Nephron progenitor cell (in vitro differentiated cells): ENCODE results near the gene KBTBD4.
"Not testable (repeated sequence)": the region's sequence is repeated elsewhere in the genome, so short reads cannot be mapped to it uniquely, and the experiment has no call there.

Source experiments
- DNase-seq: peaks from one replicate; pipeline ENCODE4 v3.0.0; 2021
- H3K27ac Mint-ChIP-seq: 2 replicates; pipeline ENCODE4 v1.8.0; 2021; ENCODE audit warnings: mild to moderate bottlenecking, moderate library complexity, mixed read lengths
- H3K27me3 Mint-ChIP-seq: 2 replicates; pipeline ENCODE4 v1.8.0; 2021; ENCODE audit warnings: mild to moderate bottlenecking, low read depth, mixed read lengths; ENCODE audit not compliant: poor library complexity
- H3K36me3 Mint-ChIP-seq: 2 replicates; pipeline ENCODE4 v1.8.0; 2021; ENCODE audit warnings: low read depth, mixed read lengths
- H3K4me1 Mint-ChIP-seq: 2 replicates; pipeline ENCODE4 v1.8.0; 2021; ENCODE audit warnings: mixed read lengths
- H3K4me3 Mint-ChIP-seq: 2 replicates; pipeline ENCODE4 v1.8.0; 2021; ENCODE audit warnings: mild to moderate bottlenecking, moderate library complexity, mixed read lengths
- H3K9me3 Mint-ChIP-seq: 2 replicates; pipeline ENCODE4 v1.8.0; 2021; ENCODE audit warnings: mild to moderate bottlenecking, moderate library complexity, mixed read lengths
- TF ChIP-seq, protein P1 (sequence below): fragments of 200-600 bp; sonication (generic); IDR thresholded peaks from 2 replicates; pipeline ENCODE4 v1.5.0; 2021; ENCODE audit warnings: antibody characterized with exemption

Gene KBTBD4

GRCh38 chr11:47531666-47532065, 47.1 kb downstream of the KBTBD4 start:
- TF ChIP-seq, protein P1, sequence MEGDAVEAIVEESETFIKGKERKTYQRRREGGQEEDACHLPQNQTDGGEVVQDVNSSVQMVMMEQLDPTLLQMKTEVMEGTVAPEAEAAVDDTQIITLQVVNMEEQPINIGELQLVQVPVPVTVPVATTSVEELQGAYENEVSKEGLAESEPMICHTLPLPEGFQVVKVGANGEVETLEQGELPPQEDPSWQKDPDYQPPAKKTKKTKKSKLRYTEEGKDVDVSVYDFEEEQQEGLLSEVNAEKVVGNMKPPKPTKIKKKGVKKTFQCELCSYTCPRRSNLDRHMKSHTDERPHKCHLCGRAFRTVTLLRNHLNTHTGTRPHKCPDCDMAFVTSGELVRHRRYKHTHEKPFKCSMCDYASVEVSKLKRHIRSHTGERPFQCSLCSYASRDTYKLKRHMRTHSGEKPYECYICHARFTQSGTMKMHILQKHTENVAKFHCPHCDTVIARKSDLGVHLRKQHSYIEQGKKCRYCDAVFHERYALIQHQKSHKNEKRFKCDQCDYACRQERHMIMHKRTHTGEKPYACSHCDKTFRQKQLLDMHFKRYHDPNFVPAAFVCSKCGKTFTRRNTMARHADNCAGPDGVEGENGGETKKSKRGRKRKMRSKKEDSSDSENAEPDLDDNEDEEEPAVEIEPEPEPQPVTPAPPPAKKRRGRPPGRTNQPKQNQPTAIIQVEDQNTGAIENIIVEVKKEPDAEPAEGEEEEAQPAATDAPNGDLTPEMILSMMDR = no peak
- Mint-ChIP-seq H3K36me3 (peaks cover 26% of the 10 kb centered on the region), H3K9me3 (no peaks in the 10 kb centered on the region), H3K27ac (peak overlapping the region; percentile 79), H3K27me3 (no peaks in the 10 kb centered on the region), H3K4me1 (peaks cover 32% of the 10 kb centered on the region), H3K4me3 (no peak overlapping the region)
- no peak for DNase-seq

DNA sequence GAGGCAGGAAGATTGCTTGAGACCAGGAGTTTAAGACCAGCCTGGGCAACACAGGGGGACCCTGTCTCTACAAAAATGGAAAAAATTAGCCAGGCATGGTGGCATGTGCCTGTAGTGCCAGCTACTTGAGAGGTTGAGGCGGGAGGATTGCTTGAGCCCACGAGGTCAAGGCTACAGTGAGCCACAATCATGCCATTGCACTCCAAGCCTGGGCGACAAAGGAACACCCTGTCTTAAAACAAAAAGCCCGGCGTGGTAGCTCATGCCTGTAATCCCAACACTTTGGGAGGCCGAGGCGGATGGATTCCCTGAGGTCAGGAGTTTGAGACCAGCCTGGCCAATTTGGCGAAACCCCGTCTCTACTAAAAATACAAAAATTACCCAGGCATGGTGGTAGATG, 48.0 kb downstream of the KBTBD4 start:
- H3K4me1 Mint-ChIP-seq = peaks cover 36% of the 10 kb centered on the region
- peak overlapping the region; percentile 86 for H3K27ac Mint-ChIP-seq
- H3K27me3 Mint-ChIP-seq, H3K4me3 Mint-ChIP-seq, DNase-seq, H3K9me3 Mint-ChIP-seq: not testable (repeated sequence)
- peaks cover 21% of the 10 kb centered on the region for H3K36me3 Mint-ChIP-seq

GRCh38 chr11:47529951-47530350, 48.8 kb downstream of the KBTBD4 start:
- H3K4me1 Mint-ChIP-seq = peaks cover 40% of the 10 kb centered on the region
- peak overlapping the region; percentile 86 for H3K27ac Mint-ChIP-seq
- H3K36me3 Mint-ChIP-seq = peaks cover 17% of the 10 kb centered on the region
- no peaks in the 10 kb centered on the region for H3K9me3 Mint-ChIP-seq
- TF ChIP-seq, protein P1 = no peak
- no peak for DNase-seq
- no peak overlapping the region for H3K4me3 Mint-ChIP-seq
- H3K27me3 Mint-ChIP-seq = no peaks in the 10 kb centered on the region

DNA sequence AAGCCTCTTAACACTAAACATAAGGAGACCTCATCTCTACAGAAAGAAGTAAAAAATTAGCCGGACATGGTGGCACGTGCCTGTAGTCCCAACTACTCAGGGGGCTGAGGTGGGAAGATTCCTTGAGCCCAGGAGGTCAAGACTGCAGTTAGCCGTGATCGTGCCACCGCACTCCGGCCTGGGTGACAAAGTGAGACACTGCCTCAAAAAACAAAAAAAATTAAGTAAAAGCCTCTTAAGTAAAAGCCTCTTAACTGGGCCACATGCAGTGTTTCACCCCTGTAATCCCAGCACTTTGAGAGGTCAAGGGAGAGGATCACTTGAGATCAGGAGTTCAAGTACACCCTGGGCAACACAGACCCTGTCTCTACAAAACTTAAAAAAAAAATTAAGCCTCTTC, 51.6 kb downstream of the KBTBD4 start:
- no peaks in the 10 kb centered on the region for H3K9me3 Mint-ChIP-seq
- DNase-seq = no peak
- peaks cover 14% of the 10 kb centered on the region for H3K36me3 Mint-ChIP-seq
- H3K4me1 Mint-ChIP-seq = peaks cover 46% of the 10 kb centered on the region
- H3K4me3 Mint-ChIP-seq = no peak overlapping the region
- peak overlapping the region; percentile 94 for H3K27ac Mint-ChIP-seq
- no peaks in the 10 kb centered on the region for H3K27me3 Mint-ChIP-seq
- TF ChIP-seq, protein P1 = no peak

GRCh38 chr11:47526032-47526431, 52.7 kb downstream of the KBTBD4 start:
- not testable (repeated sequence) for DNase-seq, H3K4me3 Mint-ChIP-seq, H3K27me3 Mint-ChIP-seq, H3K36me3 Mint-ChIP-seq, H3K9me3 Mint-ChIP-seq
- H3K27ac Mint-ChIP-seq = peak overlapping the region; percentile 97
- peaks cover 46% of the 10 kb centered on the region for H3K4me1 Mint-ChIP-seq

DNA sequence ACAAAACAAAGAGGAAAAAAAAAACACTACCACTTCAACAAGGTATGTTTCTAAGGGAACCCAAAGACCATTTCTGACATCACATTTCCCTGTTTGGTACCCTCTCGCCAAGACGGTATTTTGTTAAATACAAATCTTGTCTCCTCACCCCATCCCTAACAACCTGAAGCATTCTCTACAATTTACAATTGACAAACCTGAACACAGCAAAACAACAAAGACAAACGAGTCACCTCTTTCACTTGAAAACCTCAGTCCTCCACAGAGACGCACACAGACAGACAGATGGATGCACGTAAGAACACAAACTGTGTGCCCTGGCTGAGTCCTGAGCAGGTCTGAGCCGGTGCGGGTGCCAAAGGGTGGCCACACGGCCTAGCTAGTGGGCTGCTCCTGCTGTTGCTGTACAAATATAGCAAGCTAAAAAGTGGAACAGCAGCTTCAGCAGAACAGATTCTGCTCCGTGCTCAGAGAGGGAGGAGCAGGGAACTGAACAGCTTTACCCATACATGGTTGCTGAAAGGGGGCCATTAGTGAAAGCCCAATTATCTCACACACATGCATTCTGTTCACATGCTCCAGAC, 54.4 kb downstream of the KBTBD4 start:
- Mint-ChIP-seq H3K27me3 (no peaks in the 10 kb centered on the region), H3K9me3 (no peaks in the 10 kb centered on the region), H3K36me3 (peaks cover 8% of the 10 kb centered on the region), H3K27ac (peak overlapping the region; percentile 95), H3K4me1 (peaks cover 50% of the 10 kb centered on the region), H3K4me3 (peak overlapping the region; percentile 55)
- peak; percentile 8 for DNase-seq
- TF ChIP-seq, protein P1 = no peak

- Mint-ChIP-seq H3K36me3 (peaks cover 8% of the 10 kb centered on the region), H3K9me3 (no peaks in the 10 kb centered on the region), H3K27me3 (no peaks in the 10 kb centered on the region), H3K4me1 (peaks cover 53% of the 10 kb centered on the region), H3K27ac (peak overlapping the region; percentile 89), H3K4me3 (peak overlapping the region; percentile 26)
- DNase-seq = no peak
- TF ChIP-seq, protein P1 = no peak
Observed at GRCh38 chr11:47523490-47524225, 55.1 kb downstream of the KBTBD4 start.
